Cardiac muscle cell (in vitro differentiated cells and primary cell): ENCODE measurements around the gene MTUS2. TPM values are rescaled to one million over a fixed set of nuclear protein-coding genes. Genes with fewer than 3 reads are reported as not detected.

Experiments
- DNase-seq, 2 donors: peaks; one replicate each; pipeline versions ENCODE4 v3.0.0 to v3.0.0-alpha.2; 2010 to 2017; ENCODE audit warnings: low read depth in 1 of 2, low spot score in 1 of 2
- H3K27ac ChIP-seq: fragments of 200-600 bp; sonication (generic); 2 replicates; pipeline ENCODE4 v1.5.1; 2016
- H3K27me3 ChIP-seq: fragments of 200-600 bp; sonication (generic); 2 replicates; pipeline ENCODE4 v1.6.0; 2016; ENCODE audit warnings: control low read depth
- H3K36me3 ChIP-seq: fragments of 200-600 bp; sonication (generic); 2 replicates; pipeline ENCODE4 v1.5.1; 2016; ENCODE audit warnings: control low read depth
- H3K4me1 ChIP-seq: fragments of 200-600 bp; sonication (generic); 2 replicates; pipeline ENCODE4 v1.8.1; 2017; ENCODE audit warnings: low read depth, mild to moderate bottlenecking, mixed run types
- H3K4me3 ChIP-seq: fragments of 200-600 bp; sonication (generic); 2 replicates; pipeline ENCODE4 v1.5.1; 2016; ENCODE audit warnings: mild to moderate bottlenecking
- H3K9me3 ChIP-seq: fragments of 200-600 bp; sonication (generic); 2 replicates; pipeline ENCODE4 v1.5.1; 2017; ENCODE audit warnings: low read depth, mild to moderate bottlenecking, control low read depth
- CTCF ChIP-seq: IDR thresholded peaks from 2 replicates; pipeline ENCODE4 v1.5.1; 2012; ENCODE audit warnings: low read depth, mild to moderate bottlenecking, low read length
- polyA plus RNA-seq: library from polyadenylated mRNA; unstranded; fragments of >200 nt; fragmentation: Nextera tagmentation; extraction: Ambion mirVana; gene quantifications from 2 replicates; pipeline ENCODE4 v1.2.1, GENCODE V29; 2016
- total RNA-seq: library from RNA; depleted of rRNA; stranded (reverse); fragments of >200 nt; gene quantifications from 2 replicates; pipeline ENCODE4 v1.2.3, GENCODE V29; 2016

Gene MTUS2
- total and polyA plus RNA-seq, 2 experiments from 2014 or later, result 31.6 to 96.9 TPM

GRCh38 chr13:29284726-29285125 is 464.6 kb downstream of the MTUS2 start:
- Histone ChIP-seq H3K27me3 (peaks cover 8% of the 10 kb centered on the region), H3K9me3 (no peaks in the 10 kb centered on the region), H3K4me3 (no peak overlapping the region), H3K4me1 (no peaks in the 10 kb centered on the region), H3K36me3 (no peaks in the 10 kb centered on the region), H3K27ac (no peak overlapping the region)
- TF ChIP-seq CTCF, result no peak
- no peak for DNase-seq

DNA sequence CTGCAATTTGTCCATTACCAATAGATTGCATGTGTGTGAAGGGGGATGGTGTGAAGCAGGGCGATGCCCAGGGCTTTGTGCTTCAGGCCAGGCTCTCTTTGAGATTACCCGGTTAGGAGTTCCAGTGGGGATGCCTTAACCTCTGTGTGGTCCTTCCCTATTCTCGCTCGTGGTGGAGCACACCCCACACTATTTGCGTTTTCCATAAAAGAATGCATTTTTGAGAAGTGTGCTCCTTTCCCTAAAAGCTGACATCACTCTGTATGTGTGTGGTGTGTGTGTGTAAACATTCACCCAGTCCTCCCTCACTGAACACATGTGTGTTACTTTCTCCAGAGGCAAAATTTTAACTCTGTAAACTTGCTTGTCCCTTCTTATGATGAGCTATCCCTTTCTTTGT is 467.1 kb downstream of the MTUS2 start:
- H3K4me3 ChIP-seq, result no peak overlapping the region
- no peak for DNase-seq
- TF ChIP-seq CTCF, result no peak
- H3K27me3 ChIP-seq, result peaks cover 8% of the 10 kb centered on the region
- peaks cover 5% of the 10 kb centered on the region for H3K4me1 ChIP-seq
- no peaks in the 10 kb centered on the region for H3K36me3 ChIP-seq
- H3K9me3 ChIP-seq, result no peaks in the 10 kb centered on the region
- H3K27ac ChIP-seq, result no peak overlapping the region

- H3K4me3 ChIP-seq, result no peak overlapping the region
- no peaks in the 10 kb centered on the region for H3K36me3 ChIP-seq
- peaks cover 12% of the 10 kb centered on the region for H3K4me1 ChIP-seq
- H3K27ac ChIP-seq, result no peak overlapping the region
- peaks cover 8% of the 10 kb centered on the region for H3K27me3 ChIP-seq
- peak in 1 of 2 donors; percentile 12 for DNase-seq
- no peaks in the 10 kb centered on the region for H3K9me3 ChIP-seq
- TF ChIP-seq CTCF, result no peak
Observed at GRCh38 chr13:29292045-29292444, 471.9 kb downstream of the MTUS2 start.

DNA sequence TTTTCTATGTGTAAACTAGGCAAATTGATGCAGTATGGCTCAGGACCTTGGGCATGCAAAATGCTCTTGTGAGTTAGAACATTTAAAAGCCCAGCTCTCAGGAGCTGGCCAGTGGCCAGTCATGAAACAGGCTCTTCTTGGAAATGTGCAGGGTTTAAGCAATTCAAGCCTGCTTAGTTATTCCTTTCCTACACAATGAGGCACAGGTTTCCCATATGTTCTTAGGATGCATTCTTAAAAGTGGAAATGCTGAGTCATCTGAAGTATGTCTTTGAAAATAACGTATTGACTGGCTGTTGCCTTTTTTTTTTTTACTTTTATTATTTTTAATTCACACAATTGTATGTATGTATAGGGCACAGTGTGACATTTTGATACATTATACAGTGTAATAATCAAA is 474.7 kb downstream of the MTUS2 start:
- Histone ChIP-seq H3K9me3 (no peaks in the 10 kb centered on the region), H3K36me3 (no peaks in the 10 kb centered on the region), H3K27ac (no peak overlapping the region), H3K4me3 (no peak overlapping the region), H3K4me1 (peaks cover 12% of the 10 kb centered on the region), H3K27me3 (no peaks in the 10 kb centered on the region)
- no peak for DNase-seq
- no peak for TF ChIP-seq CTCF

DNA sequence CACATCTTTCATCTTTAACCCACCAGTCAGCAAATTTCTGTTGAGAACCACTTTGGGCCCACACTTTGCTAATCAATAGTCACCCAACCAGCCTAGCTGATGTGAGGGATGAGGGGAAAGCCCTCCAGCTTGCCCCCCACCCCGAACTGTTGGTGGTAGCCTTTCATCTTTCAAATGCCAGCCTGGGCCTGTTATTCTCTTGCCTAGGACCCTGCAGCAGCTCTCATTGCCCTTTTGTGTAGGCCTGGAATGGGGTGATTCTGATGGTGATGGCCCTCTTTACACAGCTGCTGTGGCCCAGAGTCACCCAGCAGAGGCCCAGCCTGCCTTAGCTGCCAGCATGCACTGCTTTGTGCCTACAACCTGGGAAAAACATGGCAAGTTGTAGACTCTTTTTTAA is 480.9 kb downstream of the MTUS2 start:
- H3K36me3 ChIP-seq, result no peaks in the 10 kb centered on the region
- H3K27me3 ChIP-seq, result no peaks in the 10 kb centered on the region
- no peak for DNase-seq
- H3K4me3 ChIP-seq, result no peak overlapping the region
- H3K4me1 ChIP-seq, result no peaks in the 10 kb centered on the region
- no peak overlapping the region for H3K27ac ChIP-seq
- TF ChIP-seq CTCF, result no peak
- no peaks in the 10 kb centered on the region for H3K9me3 ChIP-seq

DNA sequence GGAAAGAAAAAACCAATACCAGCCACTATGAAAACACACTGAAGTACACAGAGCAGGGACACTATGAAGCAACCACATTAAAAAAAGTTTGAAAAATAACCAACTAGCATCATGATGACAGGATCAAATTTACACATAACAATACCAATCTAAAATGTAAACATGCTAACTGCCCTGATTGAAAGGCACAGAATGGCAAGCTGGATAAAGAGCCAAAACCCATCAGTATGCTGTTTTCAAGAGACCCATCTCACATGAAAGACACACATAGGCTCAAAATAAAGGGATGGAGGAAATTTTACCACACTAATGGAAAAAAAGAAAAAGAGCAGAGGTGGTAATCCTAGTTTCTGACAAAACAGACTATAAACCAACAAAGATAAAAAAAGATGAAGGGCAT is 484.0 kb downstream of the MTUS2 start:
- TF ChIP-seq CTCF, result no peak
- DNase-seq, result no peak
- Histone ChIP-seq H3K27me3 (no peaks in the 10 kb centered on the region), H3K4me1 (no peaks in the 10 kb centered on the region), H3K9me3 (no peaks in the 10 kb centered on the region), H3K27ac (no peak overlapping the region), H3K4me3 (no peak overlapping the region), H3K36me3 (no peaks in the 10 kb centered on the region)
